NCI-H1417 treated with DMSO at 0.1 percent for 48 hours (cell line): ENCODE measurements around the gene NAALADL2.
"Not testable (repeated sequence)": the region's sequence is repeated elsewhere in the genome, so short reads cannot be mapped to it uniquely, and the experiment has no call there.

Source experiments
- DNase-seq: peaks from one replicate; lab custom pipeline; 2025; lab: John Stamatoyannopoulos, UW

The NAALADL2 gene

DNA sequence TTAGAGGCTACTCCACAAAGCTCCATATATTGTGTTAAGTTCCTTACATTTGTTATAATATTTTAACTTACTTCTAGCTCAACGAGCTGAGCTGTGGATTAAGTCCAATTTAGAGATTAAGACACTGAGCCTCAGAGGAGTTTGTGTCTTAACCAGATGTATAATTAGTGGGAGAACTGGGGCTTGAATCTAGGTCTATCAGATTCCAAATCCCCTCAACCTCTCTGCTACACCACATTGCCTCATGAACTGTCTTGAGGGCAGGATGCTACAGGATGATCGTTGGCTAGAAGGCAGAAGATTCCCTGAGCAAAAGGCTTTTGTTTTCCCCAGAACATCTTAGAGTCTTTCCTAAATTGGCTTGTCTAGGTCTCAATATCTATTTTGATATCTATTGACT lies 890.8 kb downstream of the NAALADL2 start:
- DNase-seq: no peak

- no peak for DNase-seq
Measured at GRCh38 chr3:175751089-175751488, 892.0 kb downstream of the NAALADL2 start.

- DNase-seq: no peak
Measured at GRCh38 chr3:175763948-175764347, 904.8 kb downstream of the NAALADL2 start.

DNA sequence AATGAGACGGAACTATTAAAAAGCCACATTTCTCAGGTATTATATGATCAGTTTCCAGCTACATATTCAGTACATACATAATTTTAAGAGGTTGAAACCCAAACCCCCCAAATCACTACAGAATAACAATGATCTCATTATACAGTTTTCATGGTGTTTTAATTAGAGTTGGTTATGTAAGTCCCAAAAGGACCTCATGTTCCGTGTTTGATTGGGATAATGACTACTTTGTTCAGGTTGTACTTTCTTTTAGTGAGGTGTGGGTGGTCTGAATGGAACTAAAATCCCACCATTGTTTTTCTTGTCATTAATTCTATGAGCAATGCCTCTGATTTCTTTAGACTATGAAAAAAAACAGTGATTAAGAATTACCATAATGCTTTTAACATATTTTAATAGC lies 905.6 kb downstream of the NAALADL2 start:
- no peak for DNase-seq

- no peak for DNase-seq
Measured at GRCh38 chr3:175770426-175770825, 911.3 kb downstream of the NAALADL2 start.

GRCh38 chr3:175777495-175777894 lies 918.4 kb downstream of the NAALADL2 start:
- DNase-seq: no peak

DNA sequence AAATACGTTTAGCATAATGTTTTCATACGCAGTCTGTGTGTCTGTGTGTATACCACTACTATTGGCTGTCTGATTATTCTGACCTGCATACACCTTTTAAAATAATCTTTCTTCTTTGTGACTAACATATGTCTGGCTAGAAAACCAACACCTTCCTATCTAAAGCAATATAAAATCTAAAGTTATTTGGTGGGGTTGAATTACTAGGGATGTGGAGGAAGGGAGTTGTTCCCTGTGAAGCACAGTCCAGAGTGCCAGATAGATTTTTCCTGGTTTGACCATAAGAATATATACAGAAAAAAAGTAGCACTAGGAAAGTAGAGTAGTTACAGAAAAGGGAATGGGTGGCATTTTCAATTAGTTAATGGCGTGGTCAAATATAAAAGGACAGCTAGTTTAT lies 918.8 kb downstream of the NAALADL2 start:
- DNase-seq: no peak

DNA sequence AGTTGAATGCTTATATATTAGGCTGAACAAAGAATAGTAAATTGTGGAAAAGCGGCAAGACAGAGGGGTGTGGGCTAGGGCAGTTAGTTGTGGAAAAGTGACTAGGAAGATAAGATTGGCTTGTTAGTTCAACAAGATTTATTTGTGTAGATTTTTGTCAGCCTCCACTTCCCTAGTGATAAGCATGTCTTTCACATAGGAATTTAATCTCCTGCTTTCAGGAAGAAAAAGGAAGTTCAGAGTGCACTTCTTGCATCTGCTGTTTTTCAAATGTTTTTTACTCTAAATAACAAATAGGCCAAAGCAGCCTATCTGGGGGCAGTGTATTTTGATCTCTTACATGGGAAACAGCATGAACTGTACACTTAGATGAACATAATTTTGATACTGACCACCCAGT lies 919.9 kb downstream of the NAALADL2 start:
- no peak for DNase-seq

DNA sequence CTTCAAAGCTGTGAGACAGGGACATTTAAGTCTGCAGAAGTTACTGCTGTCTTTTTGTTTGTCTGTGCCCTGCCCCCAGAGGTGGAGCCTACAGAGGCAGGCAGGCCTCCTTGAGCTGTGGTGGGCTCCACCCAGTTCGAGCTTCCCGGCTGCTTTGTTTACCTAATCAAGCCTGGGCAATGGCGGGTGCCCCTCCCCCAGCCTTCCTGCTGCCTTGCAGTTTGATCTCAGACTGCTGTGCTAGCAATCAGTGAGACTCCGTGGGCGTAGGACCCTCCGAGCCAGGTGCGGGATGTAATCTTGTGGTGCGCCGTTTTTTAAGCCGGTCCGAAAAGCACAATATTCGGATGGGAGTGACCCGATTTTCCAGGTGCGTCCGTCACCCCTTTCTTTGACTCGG lies 928.0 kb downstream of the NAALADL2 start:
- not testable (repeated sequence) for DNase-seq

DNA sequence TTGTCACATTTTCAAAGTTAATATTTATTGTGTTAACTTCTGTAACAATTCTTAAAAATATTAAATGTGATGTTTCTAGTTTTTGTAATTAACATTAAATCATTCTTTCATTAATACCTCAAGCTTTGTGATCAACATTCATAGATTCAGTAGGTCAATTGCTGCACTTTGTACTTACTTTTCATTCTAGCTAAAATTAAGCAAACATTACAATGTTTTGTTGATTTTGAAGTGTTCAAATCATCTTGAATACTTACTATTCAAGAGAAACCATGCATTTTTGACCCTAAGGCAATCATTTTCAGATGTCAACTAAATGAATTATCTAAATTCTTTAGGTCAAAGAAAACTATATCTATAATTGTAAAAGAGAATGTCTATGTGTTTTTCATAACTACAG lies 933.1 kb downstream of the NAALADL2 start:
- no peak for DNase-seq

DNA sequence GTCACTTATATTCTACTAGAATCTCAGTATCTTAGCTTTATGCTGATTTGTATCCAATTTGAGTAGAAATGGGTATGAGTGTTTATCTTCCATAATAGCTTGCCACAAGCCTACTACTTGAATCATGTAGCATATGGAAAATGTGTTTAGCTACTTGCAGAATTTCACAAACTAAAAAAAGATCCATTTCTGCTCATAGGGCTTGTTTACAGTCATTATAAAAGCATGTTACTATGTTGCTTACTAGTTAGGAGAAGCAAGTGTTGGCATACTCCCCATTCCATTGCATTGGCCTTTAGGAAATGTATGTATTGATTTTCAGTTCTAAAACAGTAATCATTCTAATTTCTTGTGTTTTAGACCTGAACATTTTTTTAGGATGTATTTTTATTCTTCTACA lies 939.2 kb downstream of the NAALADL2 start:
- DNase-seq: no peak

GRCh38 chr3:175805825-175806224 lies 946.7 kb downstream of the NAALADL2 start:
- DNase-seq: no peak

GRCh38 chr3:175807175-175807574 lies 948.0 kb downstream of the NAALADL2 start:
- DNase-seq: no peak

GRCh38 chr3:175818811-175819464 lies 959.8 kb downstream of the NAALADL2 start:
- no peak for DNase-seq

GRCh38 chr3:175822766-175823491 lies 963.8 kb downstream of the NAALADL2 start:
- DNase-seq: not testable (repeated sequence)

DNA sequence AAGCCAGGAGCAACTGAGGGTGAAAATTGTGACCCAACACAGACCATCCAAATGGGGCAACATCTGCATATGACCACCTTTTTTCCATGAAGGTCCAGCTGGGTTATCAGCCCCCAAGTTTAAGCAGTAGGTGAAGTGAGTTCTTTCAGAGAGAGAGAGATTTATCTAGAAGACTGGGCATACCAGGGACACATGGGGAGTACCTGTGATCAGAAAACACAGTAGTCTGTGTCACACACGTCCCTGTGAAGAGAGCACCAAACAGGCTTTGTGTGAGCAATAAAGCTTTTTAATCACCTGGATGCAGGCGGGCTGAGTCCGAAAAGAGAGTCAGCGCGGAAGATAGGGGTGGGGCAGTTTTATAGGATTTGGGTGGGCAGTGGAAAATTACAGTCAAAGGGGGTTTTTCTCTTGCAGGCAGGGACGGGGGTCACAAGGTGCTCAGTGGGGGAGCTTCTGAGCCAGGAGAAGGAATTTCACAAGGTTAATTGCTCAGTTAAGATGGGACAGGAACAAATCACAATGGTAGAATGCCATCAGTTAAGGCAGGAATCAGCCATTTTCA lies 966.0 kb downstream of the NAALADL2 start:
- DNase-seq: not testable (repeated sequence)

- DNase-seq: no peak
Measured at GRCh38 chr3:175826759-175827158, 967.6 kb downstream of the NAALADL2 start.

DNA sequence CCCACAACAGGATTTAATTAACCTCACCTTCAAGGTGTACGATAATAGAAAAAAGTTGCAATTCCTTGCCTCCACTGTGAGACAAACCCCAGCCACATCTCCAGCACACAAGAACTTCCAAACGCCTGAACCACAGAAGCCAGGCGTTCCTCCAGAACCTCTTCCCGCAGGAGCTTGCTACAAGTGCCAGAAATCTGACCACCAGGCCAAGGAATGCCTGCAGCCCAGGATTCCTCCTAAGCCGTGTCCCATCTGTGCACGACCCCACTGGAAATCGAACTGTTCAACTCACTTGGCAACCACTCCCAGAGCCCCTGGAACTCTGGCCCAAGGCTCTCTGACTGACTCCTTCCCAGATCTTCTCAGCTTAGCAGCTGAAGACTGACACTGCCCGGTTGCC lies 970.7 kb downstream of the NAALADL2 start:
- DNase-seq: not testable (repeated sequence)

GRCh38 chr3:175835763-175836162 lies 976.6 kb downstream of the NAALADL2 start:
- not testable (repeated sequence) for DNase-seq

- no peak for DNase-seq
Measured at GRCh38 chr3:175836617-175837016, 977.5 kb downstream of the NAALADL2 start.

DNA sequence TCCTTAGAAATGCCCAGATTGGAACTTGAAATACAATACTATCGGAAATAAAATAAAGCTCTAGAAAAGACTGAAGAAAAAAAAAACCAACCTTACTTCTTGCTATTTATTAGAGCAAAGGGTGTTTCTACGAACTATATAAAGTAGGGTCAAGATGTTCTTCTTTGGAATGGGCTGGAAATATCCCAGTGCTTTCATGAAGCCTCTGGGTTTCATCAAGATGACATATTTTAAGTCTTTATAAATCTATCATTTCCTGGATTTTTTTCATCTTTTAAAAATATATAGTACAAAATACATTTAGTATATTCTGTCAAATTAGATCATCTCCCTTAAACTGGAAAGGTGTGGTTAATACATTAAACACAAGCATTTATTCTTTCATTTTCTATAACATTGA lies 978.8 kb downstream of the NAALADL2 start:
- no peak for DNase-seq

DNA sequence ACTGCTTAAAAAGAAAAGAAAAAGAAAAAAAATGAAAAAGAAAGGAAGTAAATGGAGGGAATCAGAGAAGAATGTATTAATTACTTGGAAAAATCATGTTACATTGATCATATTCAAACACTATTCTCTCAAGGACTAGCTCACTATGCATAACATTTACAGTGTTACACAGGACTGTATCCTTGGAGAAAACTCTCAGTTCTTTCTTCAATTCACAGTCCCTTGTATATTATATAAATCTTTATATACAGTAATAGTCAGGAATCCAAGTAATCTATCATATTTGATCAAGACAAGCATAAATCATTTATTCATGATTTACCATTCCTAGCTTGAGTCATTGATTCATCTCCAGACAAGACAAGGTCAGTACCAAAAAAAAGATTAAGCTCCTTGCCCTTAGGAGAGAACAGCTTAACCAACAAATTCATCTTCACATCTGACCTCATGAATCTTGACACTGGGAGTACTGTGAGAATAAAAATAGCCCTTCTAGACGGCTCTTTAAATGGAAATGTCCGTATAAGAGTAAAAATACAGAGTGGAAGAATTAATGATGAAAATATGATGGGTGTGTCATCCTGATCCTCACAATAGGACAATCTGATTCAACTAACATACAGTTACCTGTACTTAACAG lies 980.4 kb downstream of the NAALADL2 start:
- no peak for DNase-seq

DNA sequence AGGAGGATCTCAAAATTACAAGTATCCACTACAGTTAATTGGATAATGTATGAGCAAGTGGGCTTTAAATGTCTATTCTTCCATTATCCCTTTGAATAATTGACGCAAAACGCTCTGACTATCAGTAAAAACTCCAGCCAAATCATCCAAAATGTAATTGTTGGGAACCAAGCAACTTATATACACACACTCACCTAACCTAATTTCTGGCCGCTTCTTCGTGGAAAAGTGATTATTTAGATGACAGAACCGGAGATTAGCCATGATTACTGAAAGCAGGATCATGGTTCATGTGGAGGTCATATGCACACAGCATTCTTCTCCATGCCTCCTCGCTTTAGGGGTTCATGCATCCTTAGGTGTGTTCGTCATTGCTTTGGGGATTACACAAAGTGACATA lies 992.4 kb downstream of the NAALADL2 start:
- no peak for DNase-seq
